ENCODE results near the gene OPA1. TPM values are rescaled to one million over a fixed set of nuclear protein-coding genes. Genes with fewer than 3 reads are reported as not detected.

Gene OPA1
- total and polyA plus RNA-seq, 5 donors = 30.4 to 91.0 (median 79.2) TPM

GRCh38 chr3:193620057-193620456 lies 27.0 kb downstream of the OPA1 start:
- ATAC-seq (no peak), DNase-seq (no peak)
- H3K27me3 ChIP-seq (ENCODE audit: control insufficient read depth, insufficient read depth) = no peaks in the 10 kb centered on the region
- H3K9me3 ChIP-seq (ENCODE audit: control insufficient read depth, low read length) = no peaks in the 10 kb centered on the region
- WGBS = 86% methylated on average over 1 of the region's 1 CpG
- H3K4me1 ChIP-seq (ENCODE audit: control insufficient read depth, insufficient read depth, low read length) = no peaks in the 10 kb centered on the region
- H3K27ac ChIP-seq (ENCODE audit: low read length) = no peak overlapping the region
- H3K4me3 ChIP-seq (ENCODE audit: low read length) = no peak overlapping the region
- intact Hi-C loops (cut with DNase I) = no loop called here

DNA sequence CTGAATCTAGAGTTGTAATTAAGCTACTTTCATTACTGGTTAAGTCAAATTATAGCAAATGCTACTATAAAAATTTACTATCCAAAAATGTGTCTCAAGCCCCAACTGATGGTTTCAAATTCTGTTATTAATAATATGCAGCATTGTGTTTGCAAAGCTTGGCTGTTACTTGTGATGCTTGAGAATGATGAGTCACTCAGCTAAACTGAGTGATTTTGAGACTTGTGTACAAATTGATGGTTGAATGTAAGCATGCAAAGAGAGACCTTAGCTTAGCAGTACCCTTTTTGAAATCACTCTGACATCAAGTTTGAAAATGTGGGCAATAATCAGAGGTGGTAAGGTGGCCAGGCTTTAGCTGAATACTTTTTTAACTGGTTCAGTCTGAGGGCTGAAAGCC lies 27.6 kb downstream of the OPA1 start:
- intact Hi-C loops (cut with DNase I) = no loop called here
- no peak for ATAC-seq
- H3K27me3 ChIP-seq (ENCODE audit: control insufficient read depth, insufficient read depth) = no peaks in the 10 kb centered on the region

GRCh38 chr3:193621127-193621526 lies 28.1 kb downstream of the OPA1 start:
- no peak for DNase-seq
- no peak for ATAC-seq
- 86% methylated on average over 4 of the region's 4 CpGs for WGBS
- no peaks in the 10 kb centered on the region for H3K27me3 ChIP-seq (ENCODE audit: control insufficient read depth, insufficient read depth)
- H3K27ac ChIP-seq (ENCODE audit: low read length) = no peak overlapping the region
- H3K4me1 ChIP-seq (ENCODE audit: control insufficient read depth, insufficient read depth, low read length) = no peaks in the 10 kb centered on the region
- intact Hi-C loops (cut with DNase I) = no loop called here
- H3K9me3 ChIP-seq (ENCODE audit: control insufficient read depth, low read length) = no peaks in the 10 kb centered on the region
- H3K4me3 ChIP-seq (ENCODE audit: low read length) = no peak overlapping the region

More for the DNA sequence above, 27.6 kb downstream of the OPA1 start:
- Histone ChIP-seq H3K4me3 (ENCODE audit: low read length) (no peak overlapping the region), H3K4me1 (ENCODE audit: control insufficient read depth, insufficient read depth, low read length) (no peaks in the 10 kb centered on the region), H3K9me3 (ENCODE audit: control insufficient read depth, low read length) (no peaks in the 10 kb centered on the region), H3K27ac (ENCODE audit: low read length) (no peak overlapping the region)
- no peak for DNase-seq

DNA sequence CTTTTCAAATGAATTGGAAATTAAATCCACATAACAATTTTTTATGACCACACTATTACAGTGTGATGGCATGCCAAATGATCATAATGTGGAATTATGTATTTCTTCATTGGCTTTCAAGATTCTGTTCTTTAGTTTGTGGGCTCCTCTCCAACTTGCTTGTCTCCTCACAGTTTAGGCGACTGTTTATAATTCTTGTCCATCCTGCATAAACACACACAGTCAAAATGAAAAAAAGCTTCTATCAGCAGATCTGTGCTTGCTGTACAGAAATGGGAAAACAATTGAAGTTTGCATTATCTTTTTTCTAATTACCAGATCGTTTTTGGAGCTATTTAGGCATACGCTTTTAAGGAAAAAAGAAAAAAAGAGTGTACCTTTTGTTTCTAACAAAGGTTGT lies 37.0 kb downstream of the OPA1 start:
- Histone ChIP-seq H3K4me1 (ENCODE audit: control insufficient read depth, insufficient read depth, low read length) (no peaks in the 10 kb centered on the region), H3K27me3 (ENCODE audit: control insufficient read depth, insufficient read depth) (no peaks in the 10 kb centered on the region), H3K27ac (ENCODE audit: low read length) (no peak overlapping the region), H3K4me3 (ENCODE audit: low read length) (no peak overlapping the region), H3K9me3 (ENCODE audit: control insufficient read depth, low read length) (no peaks in the 10 kb centered on the region)
- DNase-seq = no peak
- ATAC-seq = no peak
- 47% methylated on average over 3 of the region's 3 CpGs for WGBS
- intact Hi-C loops (cut with DNase I) = no loop called here

DNA sequence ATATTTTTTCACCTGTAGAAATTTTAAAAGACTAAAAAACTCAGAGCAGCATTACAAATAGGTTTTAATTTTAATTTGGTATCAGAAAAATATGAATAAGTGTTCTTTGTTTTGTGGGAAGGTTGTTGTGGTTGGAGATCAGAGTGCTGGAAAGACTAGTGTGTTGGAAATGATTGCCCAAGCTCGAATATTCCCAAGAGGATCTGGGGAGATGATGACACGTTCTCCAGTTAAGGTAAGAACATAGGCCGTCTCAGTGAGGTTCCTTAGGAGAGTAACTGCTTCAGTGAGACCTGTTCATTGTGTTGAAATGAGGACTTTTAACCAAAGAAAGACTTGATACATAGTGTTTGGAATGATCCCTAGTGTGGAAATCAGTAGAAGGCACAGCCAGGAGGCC lies 44.8 kb downstream of the OPA1 start:
- no peak for ATAC-seq
- no peaks in the 10 kb centered on the region for H3K4me1 ChIP-seq (ENCODE audit: control insufficient read depth, insufficient read depth, low read length)
- no peaks in the 10 kb centered on the region for H3K27me3 ChIP-seq (ENCODE audit: control insufficient read depth, insufficient read depth)
- no peaks in the 10 kb centered on the region for H3K9me3 ChIP-seq (ENCODE audit: control insufficient read depth, low read length)
- H3K4me3 ChIP-seq (ENCODE audit: low read length) = no peak overlapping the region
- DNase-seq = no peak
- intact Hi-C loops (cut with DNase I) = no loop called here
- WGBS = 87% methylated on average over 3 of the region's 3 CpGs
- H3K27ac ChIP-seq (ENCODE audit: low read length) = no peak overlapping the region

- DNase-seq (no peak), ATAC-seq (no peak)
- Histone ChIP-seq H3K4me3 (ENCODE audit: low read length) (no peak overlapping the region), H3K27me3 (ENCODE audit: control insufficient read depth, insufficient read depth) (no peaks in the 10 kb centered on the region), H3K27ac (ENCODE audit: low read length) (no peak overlapping the region), H3K9me3 (ENCODE audit: control insufficient read depth, low read length) (no peaks in the 10 kb centered on the region), H3K4me1 (ENCODE audit: control insufficient read depth, insufficient read depth, low read length) (no peaks in the 10 kb centered on the region)
- intact Hi-C loops (cut with DNase I) = no loop called here
- WGBS = 96% methylated on average over 3 of the region's 3 CpGs
These were observed 45.8 kb downstream of the OPA1 start for GRCh38 chr3:193638833-193639232.

GRCh38 chr3:193640165-193640715 lies 47.2 kb downstream of the OPA1 start:
- H3K9me3 ChIP-seq (ENCODE audit: control insufficient read depth, low read length) = no peaks in the 10 kb centered on the region
- no peak overlapping the region for H3K4me3 ChIP-seq (ENCODE audit: low read length)
- H3K27me3 ChIP-seq (ENCODE audit: control insufficient read depth, insufficient read depth) = no peaks in the 10 kb centered on the region
- intact Hi-C loops (cut with DNase I) = no loop called here
- H3K27ac ChIP-seq (ENCODE audit: low read length) = no peak overlapping the region
- DNase-seq = no peak
- WGBS = 71% methylated on average over 5 of the region's 5 CpGs
- H3K4me1 ChIP-seq (ENCODE audit: control insufficient read depth, insufficient read depth, low read length) = no peaks in the 10 kb centered on the region
- no peak for ATAC-seq

DNA sequence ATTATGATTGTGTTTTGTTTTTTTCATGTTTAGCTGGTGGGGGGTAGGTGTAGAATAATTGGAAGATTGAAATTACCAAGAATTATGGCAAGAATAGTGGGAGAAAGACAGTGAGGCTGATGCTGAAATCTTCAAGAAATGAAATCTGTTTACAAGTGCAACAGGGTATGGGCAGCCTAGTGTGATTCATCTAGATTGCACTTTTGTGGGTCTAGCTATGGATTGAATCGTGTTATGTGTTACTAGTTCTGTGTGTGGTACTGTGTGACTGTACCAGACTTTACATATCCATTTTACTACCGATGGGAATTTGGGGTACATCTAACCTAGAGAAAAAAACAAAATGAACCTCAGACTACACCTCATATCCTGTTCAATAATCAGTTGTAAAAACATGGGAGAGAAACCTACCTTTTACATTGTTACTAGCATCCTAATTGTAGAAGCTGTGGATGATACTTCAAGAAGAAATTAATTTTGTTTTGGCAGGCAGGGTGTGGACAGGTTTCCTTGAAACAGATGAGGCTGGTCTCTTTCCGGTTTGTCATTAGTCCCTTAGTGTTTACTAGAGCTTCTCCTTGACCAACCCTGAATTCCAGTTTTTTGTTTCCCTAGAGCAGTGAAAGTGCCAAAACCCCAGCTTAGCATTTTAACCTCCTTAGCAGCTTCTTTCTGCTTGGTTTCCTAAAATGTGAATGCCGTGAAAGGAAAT lies 47.9 kb downstream of the OPA1 start:
- WGBS = 87% methylated on average over 4 of the region's 4 CpGs
- no peak for ATAC-seq
- no peak overlapping the region for H3K27ac ChIP-seq (ENCODE audit: low read length)
- no peaks in the 10 kb centered on the region for H3K9me3 ChIP-seq (ENCODE audit: control insufficient read depth, low read length)
- no peak for DNase-seq
- no peak overlapping the region for H3K4me3 ChIP-seq (ENCODE audit: low read length)
- H3K27me3 ChIP-seq (ENCODE audit: control insufficient read depth, insufficient read depth) = no peaks in the 10 kb centered on the region
- intact Hi-C loops (cut with DNase I) = no loop called here
- H3K4me1 ChIP-seq (ENCODE audit: control insufficient read depth, insufficient read depth, low read length) = no peaks in the 10 kb centered on the region

DNA sequence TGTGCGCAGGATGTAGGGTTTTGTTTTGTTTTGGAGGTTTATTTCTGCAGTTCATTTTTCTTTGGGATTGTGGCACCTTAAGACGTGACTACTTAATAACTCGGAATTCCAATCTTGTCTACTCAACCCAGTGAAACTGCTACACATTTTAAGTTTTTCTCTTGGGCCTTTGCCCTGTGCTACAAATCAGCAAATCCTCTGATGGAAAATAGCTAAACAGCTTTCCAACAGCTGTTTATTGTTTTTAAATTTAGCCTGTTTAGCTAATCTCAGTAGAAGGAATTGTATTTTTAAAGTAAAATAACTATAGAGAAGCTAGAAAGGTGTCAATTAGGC lies 48.4 kb downstream of the OPA1 start:
- DNase-seq = no peak
- no peak overlapping the region for H3K4me3 ChIP-seq (ENCODE audit: low read length)
- no peak overlapping the region for H3K27ac ChIP-seq (ENCODE audit: low read length)
- H3K27me3 ChIP-seq (ENCODE audit: control insufficient read depth, insufficient read depth) = no peaks in the 10 kb centered on the region
- WGBS = 82% methylated on average over 3 of the region's 3 CpGs
- intact Hi-C loops (cut with DNase I) = no loop called here
- no peaks in the 10 kb centered on the region for H3K9me3 ChIP-seq (ENCODE audit: control insufficient read depth, low read length)
- H3K4me1 ChIP-seq (ENCODE audit: control insufficient read depth, insufficient read depth, low read length) = no peaks in the 10 kb centered on the region
- ATAC-seq = no peak

DNA sequence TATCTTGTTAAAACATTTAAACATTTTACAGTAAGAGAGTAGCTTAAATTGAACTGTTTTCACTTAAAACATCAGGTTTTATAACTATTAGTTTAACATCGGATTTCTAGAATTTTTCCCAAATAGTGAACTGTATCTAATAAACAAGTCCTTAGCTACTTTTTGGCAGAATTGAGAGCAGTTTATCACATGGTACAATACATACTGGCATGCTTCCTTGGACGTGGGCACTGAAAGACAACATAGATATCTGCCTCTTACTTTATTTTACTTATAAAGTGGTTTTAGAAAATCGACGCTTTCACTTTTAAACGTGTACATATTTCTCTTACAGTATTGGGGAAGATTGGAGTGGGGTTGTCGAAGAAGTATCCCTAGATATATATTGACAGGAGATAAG lies 52.8 kb downstream of the OPA1 start:
- no peaks in the 10 kb centered on the region for H3K27me3 ChIP-seq (ENCODE audit: control insufficient read depth, insufficient read depth)
- no peaks in the 10 kb centered on the region for H3K4me1 ChIP-seq (ENCODE audit: control insufficient read depth, insufficient read depth, low read length)
- DNase-seq (no peak), ATAC-seq (peak in 1 of 2 donors; percentile 45)
- no peaks in the 10 kb centered on the region for H3K9me3 ChIP-seq (ENCODE audit: control insufficient read depth, low read length)
- no peak overlapping the region for H3K27ac ChIP-seq (ENCODE audit: low read length)
- 67% methylated on average over 6 of the region's 6 CpGs for WGBS
- intact Hi-C loops (cut with DNase I) = no loop called here
- no peak overlapping the region for H3K4me3 ChIP-seq (ENCODE audit: low read length)

GRCh38 chr3:193648542-193649076 lies 55.6 kb downstream of the OPA1 start:
- DNase-seq = no peak
- Histone ChIP-seq H3K4me1 (ENCODE audit: control insufficient read depth, insufficient read depth, low read length) (no peaks in the 10 kb centered on the region), H3K27me3 (ENCODE audit: control insufficient read depth, insufficient read depth) (no peaks in the 10 kb centered on the region), H3K9me3 (ENCODE audit: control insufficient read depth, low read length) (no peaks in the 10 kb centered on the region), H3K27ac (ENCODE audit: low read length) (no peak overlapping the region), H3K4me3 (ENCODE audit: low read length) (no peak overlapping the region)
- ATAC-seq = no peak
- intact Hi-C loops (cut with DNase I) = no loop called here
- WGBS = 82% methylated on average over 2 of the region's 2 CpGs

- DNase-seq = no peak
- intact Hi-C loops (cut with DNase I) = no loop called here
- Histone ChIP-seq H3K27me3 (ENCODE audit: control insufficient read depth, insufficient read depth) (no peaks in the 10 kb centered on the region), H3K9me3 (ENCODE audit: control insufficient read depth, low read length) (no peaks in the 10 kb centered on the region), H3K4me1 (ENCODE audit: control insufficient read depth, insufficient read depth, low read length) (no peaks in the 10 kb centered on the region), H3K4me3 (ENCODE audit: low read length) (no peak overlapping the region), H3K27ac (ENCODE audit: low read length) (no peak overlapping the region)
- WGBS = 99% methylated on average over 2 of the region's 2 CpGs
- no peak for ATAC-seq
These were observed 57.6 kb downstream of the OPA1 start for GRCh38 chr3:193650585-193650984.
